Measurements from ENCODE around the gene BRAF.

BRAF gene

GRCh38 chr7:140908361-140908760 is 16.4 kb downstream of the BRAF start:
- DNase-seq, result no peak
- WGBS (ENCODE audit: insufficient coverage), result 100% methylated on average over 2 of the region's 2 CpGs
- ChIA-PET CTCF (no interaction called here), POLR2A (no interaction called here)
- H3K27ac ChIP-seq (ENCODE audit: insufficient read depth in 1 of 2, low read depth in 1 of 2, low read length in 2 of 2, poor library complexity in 1 of 2, severe bottlenecking in 2 of 2), result no peak overlapping the region
- no peaks in the 10 kb centered on the region for H3K4me1 ChIP-seq (ENCODE audit: control extremely low read depth in 1 of 4, control insufficient read depth in 4 of 4, insufficient read depth in 4 of 4, low read length in 3 of 4)
- H3K36me3 ChIP-seq (ENCODE audit: control insufficient read depth in 4 of 4, insufficient read depth in 4 of 4, low read length in 3 of 4), result peaks cover 2 to 9% (median 4%) of the 10 kb centered on the region in 4 experiments
- peaks cover 0 to 15% (median 4%) of the 10 kb centered on the region in 5 experiments for H3K9me3 ChIP-seq (ENCODE audit: control extremely low read depth in 1 of 5, control insufficient read depth in 4 of 5, insufficient read depth in 2 of 5, low read depth in 1 of 5, low read length in 4 of 5)
- H3K27me3 ChIP-seq (replicated peaks in 2 of 5; ENCODE audit: control insufficient read depth in 4 of 5, insufficient read depth in 5 of 5, low read length in 4 of 5), result no peaks in the 10 kb centered on the region
- no peak overlapping the region for H3K4me3 ChIP-seq (ENCODE audit: control insufficient read depth in 1 of 7, extremely low read depth in 1 of 7, insufficient read depth in 4 of 7, low read depth in 2 of 7, low read length in 6 of 7)

- DNase-seq, result no peak
- ChIA-PET POLR2A (no interaction called here), CTCF (interaction anchor here (0.9 to 2.2 kb wide), 2 partner anchors 11 to 15 kb away, joined by 4 to 5 read pairs; no protein-coding TSS in a partner anchor)
- H3K27me3 ChIP-seq (replicated peaks in 2 of 5; ENCODE audit: control insufficient read depth in 4 of 5, insufficient read depth in 5 of 5, low read length in 4 of 5), result no peaks in the 10 kb centered on the region
- WGBS (ENCODE audit: insufficient coverage), result 100% methylated on average over 2 of the region's 4 CpGs
- H3K4me1 ChIP-seq (ENCODE audit: control extremely low read depth in 1 of 4, control insufficient read depth in 4 of 4, insufficient read depth in 4 of 4, low read length in 3 of 4), result no peaks in the 10 kb centered on the region
- no peak overlapping the region for H3K4me3 ChIP-seq (ENCODE audit: control insufficient read depth in 1 of 7, extremely low read depth in 1 of 7, insufficient read depth in 4 of 7, low read depth in 2 of 7, low read length in 6 of 7)
- peaks cover 0 to 30% (median 8%) of the 10 kb centered on the region in 5 experiments for H3K9me3 ChIP-seq (ENCODE audit: control extremely low read depth in 1 of 5, control insufficient read depth in 4 of 5, insufficient read depth in 2 of 5, low read depth in 1 of 5, low read length in 4 of 5)
- H3K36me3 ChIP-seq (ENCODE audit: control insufficient read depth in 4 of 4, insufficient read depth in 4 of 4, low read length in 3 of 4), result peaks cover 3 to 10% (median 7%) of the 10 kb centered on the region in 4 experiments
- no peak overlapping the region for H3K27ac ChIP-seq (ENCODE audit: insufficient read depth in 1 of 2, low read depth in 1 of 2, low read length in 2 of 2, poor library complexity in 1 of 2, severe bottlenecking in 2 of 2)
These were observed 20.8 kb downstream of the BRAF start for GRCh38 chr7:140903741-140904480.

- Histone ChIP-seq H3K27ac (ENCODE audit: insufficient read depth in 1 of 2, low read depth in 1 of 2, low read length in 2 of 2, poor library complexity in 1 of 2, severe bottlenecking in 2 of 2) (no peak overlapping the region), H3K36me3 (ENCODE audit: control insufficient read depth in 4 of 4, insufficient read depth in 4 of 4, low read length in 3 of 4) (peaks cover 3 to 10% (median 7%) of the 10 kb centered on the region in 4 experiments), H3K27me3 (replicated peaks in 2 of 5; ENCODE audit: control insufficient read depth in 4 of 5, insufficient read depth in 5 of 5, low read length in 4 of 5) (no peaks in the 10 kb centered on the region), H3K4me1 (ENCODE audit: control extremely low read depth in 1 of 4, control insufficient read depth in 4 of 4, insufficient read depth in 4 of 4, low read length in 3 of 4) (no peaks in the 10 kb centered on the region), H3K9me3 (ENCODE audit: control extremely low read depth in 1 of 5, control insufficient read depth in 4 of 5, insufficient read depth in 2 of 5, low read depth in 1 of 5, low read length in 4 of 5) (peaks cover 0 to 30% (median 6%) of the 10 kb centered on the region in 5 experiments), H3K4me3 (ENCODE audit: control insufficient read depth in 1 of 7, extremely low read depth in 1 of 7, insufficient read depth in 4 of 7, low read depth in 2 of 7, low read length in 6 of 7) (no peak overlapping the region)
- 92% methylated on average over 2 of the region's 2 CpGs for WGBS (ENCODE audit: insufficient coverage)
- ChIA-PET POLR2A (no interaction called here), CTCF (no interaction called here)
- DNase-seq, result no peak
These were observed 22.3 kb downstream of the BRAF start for GRCh38 chr7:140902303-140902953.

GRCh38 chr7:140901941-140902302 is 22.8 kb downstream of the BRAF start:
- Histone ChIP-seq H3K4me3 (ENCODE audit: control insufficient read depth in 1 of 7, extremely low read depth in 1 of 7, insufficient read depth in 4 of 7, low read depth in 2 of 7, low read length in 6 of 7) (no peak overlapping the region), H3K27me3 (replicated peaks in 2 of 5; ENCODE audit: control insufficient read depth in 4 of 5, insufficient read depth in 5 of 5, low read length in 4 of 5) (no peaks in the 10 kb centered on the region), H3K36me3 (ENCODE audit: control insufficient read depth in 4 of 4, insufficient read depth in 4 of 4, low read length in 3 of 4) (peaks cover 3 to 10% (median 7%) of the 10 kb centered on the region in 4 experiments), H3K4me1 (ENCODE audit: control extremely low read depth in 1 of 4, control insufficient read depth in 4 of 4, insufficient read depth in 4 of 4, low read length in 3 of 4) (no peaks in the 10 kb centered on the region), H3K9me3 (ENCODE audit: control extremely low read depth in 1 of 5, control insufficient read depth in 4 of 5, insufficient read depth in 2 of 5, low read depth in 1 of 5, low read length in 4 of 5) (peaks cover 0 to 30% (median 6%) of the 10 kb centered on the region in 5 experiments), H3K27ac (ENCODE audit: insufficient read depth in 1 of 2, low read depth in 1 of 2, low read length in 2 of 2, poor library complexity in 1 of 2, severe bottlenecking in 2 of 2) (no peak overlapping the region)
- WGBS (ENCODE audit: insufficient coverage), result 100% methylated on average over 2 of the region's 4 CpGs
- CTCF ChIA-PET, result no interaction called here
- DNase-seq, result no peak
- POLR2A ChIA-PET, result no interaction called here

- Histone ChIP-seq H3K27me3 (replicated peaks in 2 of 5; ENCODE audit: control insufficient read depth in 4 of 5, insufficient read depth in 5 of 5, low read length in 4 of 5) (no peaks in the 10 kb centered on the region), H3K36me3 (ENCODE audit: control insufficient read depth in 4 of 4, insufficient read depth in 4 of 4, low read length in 3 of 4) (peaks cover 0 to 11% (median 9%) of the 10 kb centered on the region in 4 experiments), H3K4me1 (ENCODE audit: control extremely low read depth in 1 of 4, control insufficient read depth in 4 of 4, insufficient read depth in 4 of 4, low read length in 3 of 4) (no peaks in the 10 kb centered on the region), H3K27ac (ENCODE audit: insufficient read depth in 1 of 2, low read depth in 1 of 2, low read length in 2 of 2, poor library complexity in 1 of 2, severe bottlenecking in 2 of 2) (no peak overlapping the region), H3K9me3 (ENCODE audit: control extremely low read depth in 1 of 5, control insufficient read depth in 4 of 5, insufficient read depth in 2 of 5, low read depth in 1 of 5, low read length in 4 of 5) (peaks cover 0 to 27% (median 6%) of the 10 kb centered on the region in 5 experiments), H3K4me3 (ENCODE audit: control insufficient read depth in 1 of 7, extremely low read depth in 1 of 7, insufficient read depth in 4 of 7, low read depth in 2 of 7, low read length in 6 of 7) (no peak overlapping the region)
- WGBS (ENCODE audit: insufficient coverage), result no CpG with 5 or more reads among the region's 1 CpG
- CTCF ChIA-PET, result interaction anchor here (0.9 kb wide), 1 partner anchor 21 kb away, joined by 3 read pairs; no protein-coding TSS in a partner anchor
- POLR2A ChIA-PET, result no interaction called here
- no peak for DNase-seq
These were observed 24.8 kb downstream of the BRAF start for GRCh38 chr7:140899883-140900282.

GRCh38 chr7:140898786-140899536 is 25.8 kb downstream of the BRAF start:
- peaks cover 0 to 11% (median 9%) of the 10 kb centered on the region in 4 experiments for H3K36me3 ChIP-seq (ENCODE audit: control insufficient read depth in 4 of 4, insufficient read depth in 4 of 4, low read length in 3 of 4)
- H3K27ac ChIP-seq (ENCODE audit: insufficient read depth in 1 of 2, low read depth in 1 of 2, low read length in 2 of 2, poor library complexity in 1 of 2, severe bottlenecking in 2 of 2), result no peak overlapping the region
- DNase-seq, result no peak
- peaks cover 0 to 7% (median under 1%) of the 10 kb centered on the region in 4 experiments for H3K4me1 ChIP-seq (ENCODE audit: control extremely low read depth in 1 of 4, control insufficient read depth in 4 of 4, insufficient read depth in 4 of 4, low read length in 3 of 4)
- CTCF ChIA-PET, result no interaction called here
- no CpG with 5 or more reads among the region's 3 CpGs for WGBS (ENCODE audit: insufficient coverage)
- no peaks in the 10 kb centered on the region for H3K27me3 ChIP-seq (replicated peaks in 2 of 5; ENCODE audit: control insufficient read depth in 4 of 5, insufficient read depth in 5 of 5, low read length in 4 of 5)
- POLR2A ChIA-PET, result no interaction called here
- H3K9me3 ChIP-seq (ENCODE audit: control extremely low read depth in 1 of 5, control insufficient read depth in 4 of 5, insufficient read depth in 2 of 5, low read depth in 1 of 5, low read length in 4 of 5), result peaks cover 0 to 20% (median 6%) of the 10 kb centered on the region in 5 experiments
- H3K4me3 ChIP-seq (ENCODE audit: control insufficient read depth in 1 of 7, extremely low read depth in 1 of 7, insufficient read depth in 4 of 7, low read depth in 2 of 7, low read length in 6 of 7), result no peak overlapping the region
